ENCODE data around the gene ASB15.

Gene ASB15

GRCh38 chr7:123570390-123571182, 31.0 kb upstream of the ASB15 start:
- Histone ChIP-seq H3K36me3 (replicated peaks; ENCODE audit: insufficient read depth, low read length) (no peaks in the 10 kb centered on the region), H3K27ac (ENCODE audit: low read length) (no peak overlapping the region), H3K4me1 (ENCODE audit: low read length) (no peaks in the 10 kb centered on the region), H3K9me3 (replicated peaks; ENCODE audit: insufficient read depth, low read length) (no peaks in the 10 kb centered on the region), H3K9me2 (replicated peaks; ENCODE audit: insufficient read depth, low read length) (no peaks in the 10 kb centered on the region), H3K4me3 (ENCODE audit: low read length) (no peak overlapping the region), H3K9ac (ENCODE audit: low read length) (no peak overlapping the region), H3K27me3 (replicated peaks; ENCODE audit: insufficient read depth, low read length) (no peaks in the 10 kb centered on the region), H4K20me1 (ENCODE audit: insufficient read depth, low read length) (no peaks in the 10 kb centered on the region), H3F3A (ENCODE audit: insufficient read depth, low read length) (no peaks in the 10 kb centered on the region), H2AFZ (ENCODE audit: low read length) (no peak overlapping the region), H3K79me2 (ENCODE audit: low read length) (no peaks in the 10 kb centered on the region), H3K4me2 (ENCODE audit: low read depth, low read length) (no peak overlapping the region)
- no peak for TF ChIP-seq CTCF (IDR thresholded peaks at IDR 0.05; ENCODE audit: low read length)
- no peak for TF ChIP-seq EZH2phosphoT487 (IDR thresholded peaks at IDR 0.05; ENCODE audit: low read length)
- no peak for DNase-seq

- H3K27me3 ChIP-seq (replicated peaks; ENCODE audit: insufficient read depth, low read length) = no peaks in the 10 kb centered on the region
- H4K20me1 ChIP-seq (ENCODE audit: insufficient read depth, low read length) = no peaks in the 10 kb centered on the region
- H3K36me3 ChIP-seq (replicated peaks; ENCODE audit: insufficient read depth, low read length) = no peaks in the 10 kb centered on the region
- H3K9ac ChIP-seq (ENCODE audit: low read length) = no peak overlapping the region
- no peak for DNase-seq
- no peaks in the 10 kb centered on the region for H3F3A ChIP-seq (ENCODE audit: insufficient read depth, low read length)
- TF ChIP-seq EZH2 (optimal IDR thresholded peaks at IDR 0.05; ENCODE audit: low read depth, low read length) (no peak), EZH2phosphoT487 (IDR thresholded peaks at IDR 0.05; ENCODE audit: low read length) (no peak), CTCF (IDR thresholded peaks at IDR 0.05; ENCODE audit: low read length) (no peak)
- no peak overlapping the region for H3K4me3 ChIP-seq (ENCODE audit: low read length)
- no peaks in the 10 kb centered on the region for H3K79me2 ChIP-seq (ENCODE audit: low read length)
- H3K9me3 ChIP-seq (replicated peaks; ENCODE audit: insufficient read depth, low read length) = no peaks in the 10 kb centered on the region
- H3K4me2 ChIP-seq (ENCODE audit: low read depth, low read length) = no peak overlapping the region
- H3K27ac ChIP-seq (ENCODE audit: low read length) = no peak overlapping the region
- H2AFZ ChIP-seq (ENCODE audit: low read length) = no peak overlapping the region
- no peaks in the 10 kb centered on the region for H3K4me1 ChIP-seq (ENCODE audit: low read length)
- H3K9me2 ChIP-seq (replicated peaks; ENCODE audit: insufficient read depth, low read length) = no peaks in the 10 kb centered on the region
Measured at GRCh38 chr7:123571187-123571586, 30.4 kb upstream of the ASB15 start.

- no peak for TF ChIP-seq EZH2 (optimal IDR thresholded peaks at IDR 0.05; ENCODE audit: low read depth, low read length)
- no peak for TF ChIP-seq EZH2phosphoT487 (IDR thresholded peaks at IDR 0.05; ENCODE audit: low read length)
- no peak for TF ChIP-seq CTCF (IDR thresholded peaks at IDR 0.05; ENCODE audit: low read length)
- Histone ChIP-seq H3K36me3 (replicated peaks; ENCODE audit: insufficient read depth, low read length) (no peaks in the 10 kb centered on the region), H3F3A (ENCODE audit: insufficient read depth, low read length) (no peaks in the 10 kb centered on the region), H3K9me2 (replicated peaks; ENCODE audit: insufficient read depth, low read length) (no peaks in the 10 kb centered on the region), H3K27me3 (replicated peaks; ENCODE audit: insufficient read depth, low read length) (no peaks in the 10 kb centered on the region), H3K4me2 (ENCODE audit: low read depth, low read length) (no peak overlapping the region), H2AFZ (ENCODE audit: low read length) (no peak overlapping the region), H4K20me1 (ENCODE audit: insufficient read depth, low read length) (no peaks in the 10 kb centered on the region), H3K4me1 (ENCODE audit: low read length) (no peaks in the 10 kb centered on the region), H3K4me3 (ENCODE audit: low read length) (no peak overlapping the region), H3K9ac (ENCODE audit: low read length) (no peak overlapping the region), H3K79me2 (ENCODE audit: low read length) (no peaks in the 10 kb centered on the region), H3K9me3 (replicated peaks; ENCODE audit: insufficient read depth, low read length) (no peaks in the 10 kb centered on the region), H3K27ac (ENCODE audit: low read length) (no peak overlapping the region)
- no peak for DNase-seq
Measured at GRCh38 chr7:123571684-123572083, 29.9 kb upstream of the ASB15 start.
